ENCODE data around the gene SORL1.
"Not testable (repeated sequence)": the region's sequence is repeated elsewhere in the genome, so short reads cannot be mapped to it uniquely, and the experiment has no call there.

Gene SORL1

DNA sequence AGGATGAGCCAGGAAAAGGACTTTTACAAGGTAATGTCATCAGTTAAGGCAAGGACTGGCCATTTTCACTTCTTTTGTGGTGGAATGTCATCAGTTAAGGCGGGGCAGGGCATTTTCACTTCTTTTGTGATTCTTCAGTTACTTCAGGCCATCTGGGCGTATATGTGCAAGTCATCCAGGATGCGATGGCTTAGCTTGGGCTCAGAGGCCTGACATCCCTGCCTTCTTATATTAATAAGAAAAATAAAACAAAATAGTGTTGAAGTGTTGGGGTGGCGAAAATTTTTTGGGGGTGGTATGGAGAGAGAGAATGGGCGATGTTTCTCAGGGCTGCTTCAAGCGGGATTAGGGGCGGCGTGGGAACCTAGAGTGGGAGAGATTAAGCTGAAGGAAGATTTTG lies 185.5 kb downstream of the SORL1 start:
- DNase-seq, result not testable (repeated sequence)

DNA sequence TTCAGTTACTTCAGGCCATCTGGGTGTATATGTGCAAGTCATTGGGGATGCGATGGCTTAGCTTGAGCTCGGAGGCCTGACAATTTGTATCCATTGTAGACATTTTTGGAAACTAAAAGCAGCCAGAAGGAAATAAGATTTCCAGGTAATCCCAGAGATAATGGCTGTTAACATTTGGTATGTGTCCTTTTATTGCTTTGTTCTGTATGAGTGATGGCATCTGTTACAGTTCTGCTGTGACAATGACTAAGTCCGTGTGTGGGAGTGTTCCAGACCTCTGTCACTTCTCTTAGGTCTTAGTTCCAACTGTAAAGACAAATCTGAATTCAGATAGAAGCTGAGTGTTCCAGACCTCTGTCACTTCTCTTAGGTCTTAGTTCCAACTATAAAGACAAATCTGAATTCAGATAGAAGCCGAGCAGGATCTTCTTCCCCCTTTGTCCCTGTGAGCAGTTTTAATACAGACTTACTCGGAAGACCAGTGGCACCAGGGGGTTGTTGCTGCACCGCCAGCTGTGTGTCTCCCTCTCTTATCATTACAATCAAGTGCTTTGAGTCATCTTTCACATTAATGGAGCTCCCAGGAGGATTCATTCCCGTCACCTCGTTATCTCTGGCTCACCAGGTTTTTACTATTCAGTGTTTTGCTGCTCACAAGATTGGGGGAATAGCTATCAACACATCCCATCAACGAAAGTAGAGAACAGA lies 191.5 kb downstream of the SORL1 start:
- DNase-seq, result no peak

DNA sequence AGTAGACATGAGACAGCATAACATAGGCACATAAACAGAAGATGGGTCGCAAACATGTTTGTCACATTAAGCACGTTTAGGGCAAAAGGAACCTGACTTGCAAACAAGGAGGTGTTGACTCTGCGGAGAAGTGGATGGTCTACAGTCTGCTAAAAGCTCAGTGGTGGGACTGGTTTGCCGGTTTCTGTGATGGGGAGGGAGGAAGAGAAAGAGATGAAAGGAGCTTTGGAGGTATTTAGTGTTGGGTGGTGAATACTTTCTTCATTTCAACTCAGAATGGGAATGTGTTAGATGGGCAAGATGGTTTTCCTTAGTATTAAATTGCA lies 192.0 kb downstream of the SORL1 start:
- no peak for DNase-seq

DNA sequence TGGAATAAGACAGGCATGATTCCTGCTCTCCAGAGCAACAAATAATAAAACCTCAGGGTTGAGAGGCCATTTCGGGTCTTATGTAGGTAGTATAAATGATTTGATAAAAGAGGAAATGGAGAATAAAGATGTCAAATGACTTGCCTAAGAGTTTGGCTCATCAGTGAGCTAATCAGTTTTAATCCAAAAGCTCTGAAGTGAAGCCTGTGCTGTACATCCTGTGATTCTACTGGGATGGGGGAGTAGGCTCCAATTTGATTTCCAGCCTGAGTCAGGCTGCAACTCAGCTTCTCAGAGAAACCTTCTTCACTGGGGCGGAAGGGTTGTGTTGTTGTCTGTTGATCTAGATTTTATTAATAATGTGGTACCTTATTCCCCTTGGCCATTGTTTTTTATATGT lies 192.9 kb downstream of the SORL1 start:
- DNase-seq, result no peak

DNA sequence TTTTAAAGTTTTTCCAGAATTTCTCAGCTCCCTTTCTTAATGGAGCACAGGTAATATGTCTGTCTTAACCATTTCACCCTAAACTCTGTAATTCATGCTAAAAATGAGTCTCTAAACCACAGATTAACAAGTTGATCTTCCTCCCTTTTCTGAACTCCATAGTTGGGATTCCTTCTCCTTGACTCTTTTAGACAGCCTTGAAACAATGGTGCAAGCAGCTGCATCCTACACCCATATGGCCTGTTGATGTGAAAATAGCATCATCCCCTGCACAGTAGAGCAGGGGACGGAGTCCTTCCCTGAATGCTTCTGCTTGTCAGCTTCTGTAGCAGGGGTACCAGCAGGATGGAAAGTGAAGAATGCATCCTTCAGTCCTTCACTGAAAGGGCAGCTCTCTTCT lies 193.5 kb downstream of the SORL1 start:
- DNase-seq, result no peak

DNA sequence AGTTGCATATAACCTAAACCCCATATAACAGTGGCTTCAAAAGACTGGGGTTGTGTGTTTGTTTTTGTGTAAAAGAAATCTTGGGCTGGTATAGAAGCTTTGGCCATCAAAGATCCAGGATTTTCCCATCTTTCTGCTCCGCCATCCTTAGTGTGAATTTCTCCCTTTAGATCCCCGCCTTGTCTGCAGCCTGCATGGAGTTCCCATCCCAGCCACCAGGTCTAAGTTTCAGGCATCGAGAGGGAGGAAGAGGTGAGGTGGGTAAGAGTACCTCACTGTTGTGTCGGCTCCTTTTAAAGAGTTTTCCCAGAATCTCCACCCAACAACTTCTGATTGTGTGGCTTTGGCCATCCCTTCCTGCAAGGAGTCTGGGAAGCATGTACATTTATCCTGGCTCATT lies 196.2 kb downstream of the SORL1 start:
- no peak for DNase-seq

DNA sequence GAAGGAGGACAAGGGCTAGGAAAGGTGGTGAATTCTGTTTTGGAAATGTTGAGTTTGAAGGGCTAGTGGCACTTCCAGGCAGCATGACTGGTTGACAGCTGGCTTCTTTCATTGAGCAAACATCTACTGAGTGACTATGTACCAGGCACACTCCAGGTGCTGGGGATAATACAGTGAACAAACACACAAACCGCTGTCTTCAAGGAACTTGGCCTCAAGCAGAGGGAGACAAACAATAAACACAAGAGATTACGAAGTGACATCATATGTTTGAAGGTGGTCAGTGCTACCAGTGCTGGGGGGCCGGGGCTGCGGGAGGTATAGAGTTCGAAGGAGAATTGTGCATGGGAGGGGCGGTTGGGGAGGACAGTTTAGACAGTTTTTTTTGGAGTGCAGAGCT lies 197.7 kb downstream of the SORL1 start:
- DNase-seq, result no peak

DNA sequence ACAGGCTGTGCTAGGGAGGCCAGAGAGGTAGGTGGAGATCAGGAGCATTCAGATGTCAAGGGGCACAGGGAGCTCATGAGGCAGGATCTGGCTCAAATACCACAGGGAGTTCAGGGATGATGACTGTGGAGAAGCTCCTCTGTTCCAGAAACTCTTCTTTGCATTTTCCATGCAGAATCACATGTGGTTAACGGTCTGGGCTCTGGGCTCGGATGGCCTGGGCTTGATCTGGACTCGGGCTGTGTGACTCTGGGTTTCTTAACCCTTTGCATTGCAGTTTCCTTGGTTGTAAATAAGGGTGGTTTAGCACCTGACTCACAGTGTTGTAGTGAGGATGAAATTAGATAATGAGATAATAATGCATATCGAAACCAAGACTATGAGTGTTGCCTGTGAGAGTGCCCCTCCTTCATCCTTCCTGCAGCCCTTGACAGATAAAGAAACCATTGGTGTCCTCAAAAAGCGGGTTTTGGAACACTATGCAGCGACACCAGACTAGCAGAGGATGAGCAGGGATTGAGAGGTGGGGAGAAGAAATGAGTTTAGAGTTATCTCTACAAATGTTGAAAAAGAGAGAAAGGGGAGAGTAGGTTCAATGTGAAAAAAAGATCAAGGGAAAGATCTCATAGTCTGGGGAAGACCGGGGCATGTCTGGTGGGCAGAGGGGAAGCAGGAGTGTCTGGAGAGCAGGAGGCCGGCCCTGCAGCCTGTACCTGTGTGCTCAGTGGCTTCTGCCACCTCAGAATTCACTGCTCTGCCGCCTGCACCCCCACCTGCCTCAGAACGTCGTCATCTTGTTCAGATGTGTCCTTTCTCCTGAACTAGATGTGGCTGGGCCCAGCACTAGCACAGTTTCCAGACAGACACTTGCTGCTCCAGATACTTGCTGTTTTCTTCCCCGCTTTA lies 198.5 kb downstream of the SORL1 start:
- no peak for DNase-seq

DNA sequence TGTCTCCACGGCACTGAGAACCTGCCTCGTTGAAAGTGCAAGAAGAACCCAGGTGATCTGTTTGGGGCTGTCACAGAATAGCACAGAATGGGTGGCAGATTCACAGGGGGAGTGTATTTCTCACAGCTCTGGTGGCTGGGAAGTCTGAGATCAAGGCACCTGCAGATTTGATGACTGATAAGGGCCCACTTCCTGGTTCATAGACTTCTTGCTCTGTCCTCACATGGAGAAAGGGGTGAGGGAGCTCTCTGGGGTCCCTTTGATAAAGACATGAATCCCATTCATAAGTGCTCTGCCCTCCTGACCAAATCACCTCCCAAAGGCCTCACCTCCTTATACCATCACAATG lies 199.1 kb downstream of the SORL1 start:
- no peak for DNase-seq

DNA sequence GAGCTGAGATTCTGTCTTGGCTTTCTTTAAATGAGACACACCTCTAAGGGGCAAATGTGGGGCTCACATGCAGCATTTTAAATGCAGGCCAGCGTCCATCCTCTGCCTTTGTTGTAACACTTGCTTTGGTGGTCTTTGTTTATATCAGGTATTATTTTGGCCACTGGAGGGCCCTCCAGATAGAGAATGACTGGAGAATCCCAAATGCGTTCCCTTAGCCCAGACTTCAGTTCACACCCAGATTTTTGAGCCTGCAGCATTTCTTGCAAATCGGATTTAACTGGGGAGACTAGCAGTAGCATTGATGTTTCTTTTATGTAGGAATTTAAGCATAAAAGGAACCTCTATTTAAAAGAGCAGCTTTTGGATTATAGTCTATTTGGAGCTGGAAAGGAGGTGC lies 200.9 kb downstream of the SORL1 start:
- DNase-seq, result no peak

DNA sequence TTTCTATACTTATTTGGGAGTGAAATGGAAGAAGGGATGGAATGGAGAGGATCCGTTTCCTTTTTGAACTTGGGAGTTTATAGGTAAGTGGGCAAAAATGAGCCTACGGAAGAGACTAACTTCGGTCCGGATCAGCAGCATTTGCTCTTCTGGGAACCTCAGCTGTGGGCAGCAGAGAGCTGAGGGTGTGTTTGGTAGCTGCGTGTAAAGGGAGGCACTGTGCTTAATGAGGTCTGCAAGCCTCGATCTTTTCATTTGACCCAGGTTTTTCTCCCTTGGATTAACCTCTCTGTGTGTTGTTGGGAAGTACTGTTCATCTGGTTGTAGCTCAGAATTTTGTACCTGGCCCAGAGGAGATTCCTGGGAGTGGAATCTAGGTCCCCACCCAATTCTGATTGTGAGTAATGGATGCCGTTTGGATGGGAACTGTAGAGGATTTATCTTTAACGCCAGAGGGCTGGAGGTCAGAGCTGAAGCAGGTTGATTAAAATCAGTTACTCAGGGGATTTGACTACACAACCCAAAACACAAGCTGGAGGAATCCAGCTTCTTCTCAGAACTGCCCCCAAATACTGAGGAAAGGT lies 202.2 kb downstream of the SORL1 start:
- no peak for DNase-seq

DNA sequence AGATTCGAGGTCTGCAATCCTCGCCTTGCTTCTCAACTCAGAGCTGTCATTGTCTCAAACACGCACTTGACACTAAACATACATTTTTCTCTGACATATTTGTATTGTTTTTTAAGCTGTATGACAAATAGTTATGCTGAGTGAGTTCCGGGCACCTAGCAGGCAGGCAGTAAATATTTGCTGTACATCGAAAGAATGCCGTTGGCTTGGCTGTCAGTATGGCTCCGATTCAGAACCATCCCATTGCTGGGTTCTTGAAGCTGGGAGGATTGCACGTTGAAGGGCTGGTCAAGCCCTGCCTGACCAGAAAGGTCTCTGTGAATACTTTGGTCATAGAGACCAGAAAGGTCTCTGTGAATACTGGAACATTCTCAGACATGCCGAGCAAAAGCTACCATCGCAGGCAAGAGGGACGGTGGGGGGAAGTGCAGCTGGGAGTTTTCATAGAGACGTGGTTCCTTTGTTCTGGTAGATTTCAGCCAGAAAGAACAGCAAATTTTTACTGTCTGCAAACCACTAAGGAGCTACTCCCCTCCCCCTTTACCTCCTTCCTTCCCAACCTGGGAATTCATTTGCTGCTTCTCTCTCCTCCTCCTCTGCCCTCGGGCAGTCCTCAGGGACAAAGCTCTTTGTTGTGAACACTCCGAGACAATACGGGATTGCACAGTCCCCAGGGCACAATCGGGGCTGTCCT lies 202.9 kb downstream of the SORL1 start:
- no peak for DNase-seq

DNA sequence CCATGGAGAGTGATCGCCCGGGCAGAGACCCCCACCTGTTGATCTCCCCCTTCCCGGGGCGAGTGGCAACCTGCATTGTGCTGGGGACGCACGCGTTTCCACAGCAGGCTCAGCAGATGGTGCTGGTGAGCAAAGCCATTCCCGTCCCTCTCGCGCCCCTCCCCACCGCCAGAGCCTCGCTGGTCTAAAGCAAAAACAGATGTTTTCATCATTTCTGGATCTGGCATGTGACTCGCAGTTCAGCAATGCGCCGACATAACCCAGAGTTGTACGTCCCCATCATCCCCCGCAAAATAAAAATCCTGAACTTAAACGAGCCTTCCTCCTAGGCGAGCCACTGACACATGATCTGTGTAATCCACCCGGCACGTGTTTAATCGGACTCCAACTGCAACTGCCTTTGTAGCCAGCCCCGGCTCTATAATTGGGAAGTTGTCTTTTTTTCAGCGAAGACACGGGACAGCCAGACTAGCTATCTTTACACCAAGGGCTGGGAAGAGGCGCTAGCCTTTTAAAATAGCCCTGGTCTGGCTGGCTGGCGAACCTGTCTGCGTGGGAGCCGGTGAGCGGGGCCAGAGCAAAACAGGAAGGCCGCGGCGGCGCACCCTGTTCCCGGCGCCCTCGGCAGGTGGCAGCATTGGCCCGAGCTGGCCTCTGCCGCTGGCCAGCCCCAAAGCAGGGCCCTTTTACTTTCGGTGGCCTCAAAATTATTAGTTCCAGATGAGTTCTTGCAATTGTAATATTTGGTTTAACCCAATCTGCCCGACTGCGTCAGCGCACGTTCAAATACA lies 203.6 kb downstream of the SORL1 start:
- DNase-seq, result peak; percentile 31

DNA sequence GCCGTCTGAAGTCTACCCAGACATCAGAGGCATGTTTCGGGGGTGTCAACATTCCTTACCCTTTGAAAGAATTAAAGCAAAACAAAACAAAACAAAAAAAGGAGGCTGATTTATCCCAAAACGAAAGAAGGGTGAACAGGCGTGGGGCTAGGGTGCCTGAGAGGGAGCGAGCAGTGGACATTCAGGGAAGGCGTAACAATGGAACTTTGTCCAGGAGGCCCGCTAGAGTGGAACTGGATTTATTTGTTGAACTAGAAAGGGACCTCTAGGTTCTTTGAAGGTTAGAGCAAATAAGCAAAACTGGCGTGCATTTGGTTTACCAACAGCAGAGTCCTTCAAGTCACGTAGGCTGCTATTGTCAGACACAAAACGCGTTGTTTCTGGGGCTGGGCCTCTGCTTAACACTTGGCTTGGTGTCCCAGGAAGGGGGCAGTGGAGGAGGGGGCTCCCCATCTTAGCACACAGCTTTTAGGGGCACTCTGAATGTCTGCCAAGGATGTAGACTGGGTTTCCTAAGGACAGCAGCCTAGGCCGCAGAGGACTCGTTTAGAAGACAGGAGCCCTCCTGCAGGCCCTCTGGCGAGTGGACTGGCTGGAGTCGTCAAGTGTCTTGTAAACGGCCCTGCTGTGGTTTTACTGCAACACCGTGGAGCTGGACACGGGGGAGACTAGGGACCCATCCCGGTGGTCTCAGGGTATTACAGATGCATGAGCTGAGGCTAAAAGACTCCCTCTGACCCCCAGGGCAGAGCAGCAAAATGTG lies 204.4 kb downstream of the SORL1 start:
- DNase-seq, result no peak

DNA sequence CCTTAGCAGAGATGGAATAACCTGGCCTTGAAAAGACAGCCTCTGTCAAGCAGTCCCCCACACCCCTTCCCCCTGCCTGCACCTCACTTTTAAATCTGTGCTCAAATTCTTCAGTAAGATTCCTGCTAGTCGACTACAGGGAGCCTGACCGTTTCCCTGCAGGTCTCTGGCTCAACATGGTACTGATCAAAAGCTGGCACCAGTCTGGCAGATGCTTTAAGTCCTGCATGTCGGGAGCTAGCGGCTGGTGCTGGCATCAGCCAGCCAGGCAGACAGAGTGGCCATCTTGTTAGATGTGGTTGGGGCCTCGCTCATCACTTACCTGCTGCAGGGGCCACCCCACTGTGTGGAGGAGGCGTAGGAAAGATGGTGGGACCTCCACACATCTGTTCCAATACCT lies 205.0 kb downstream of the SORL1 start:
- no peak for DNase-seq

DNA sequence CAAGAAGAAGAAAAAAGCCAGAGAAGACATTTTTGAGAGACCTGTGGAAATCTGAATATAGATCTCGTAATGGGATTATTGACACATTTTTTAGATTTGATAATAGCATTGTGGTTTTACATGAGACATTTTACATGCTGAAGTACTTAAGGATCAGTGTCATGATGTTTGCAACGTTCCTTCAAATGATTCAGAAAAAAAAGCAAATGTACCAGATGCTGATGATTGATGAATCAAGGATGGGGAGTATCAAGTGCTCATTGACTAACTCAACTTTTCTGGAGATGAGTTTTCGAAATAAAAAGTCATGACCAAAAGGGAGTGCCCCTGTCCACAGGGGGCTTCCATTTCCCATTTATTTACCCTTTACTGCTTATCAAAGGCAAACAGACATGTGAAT lies 207.7 kb downstream of the SORL1 start:
- DNase-seq, result no peak

DNA sequence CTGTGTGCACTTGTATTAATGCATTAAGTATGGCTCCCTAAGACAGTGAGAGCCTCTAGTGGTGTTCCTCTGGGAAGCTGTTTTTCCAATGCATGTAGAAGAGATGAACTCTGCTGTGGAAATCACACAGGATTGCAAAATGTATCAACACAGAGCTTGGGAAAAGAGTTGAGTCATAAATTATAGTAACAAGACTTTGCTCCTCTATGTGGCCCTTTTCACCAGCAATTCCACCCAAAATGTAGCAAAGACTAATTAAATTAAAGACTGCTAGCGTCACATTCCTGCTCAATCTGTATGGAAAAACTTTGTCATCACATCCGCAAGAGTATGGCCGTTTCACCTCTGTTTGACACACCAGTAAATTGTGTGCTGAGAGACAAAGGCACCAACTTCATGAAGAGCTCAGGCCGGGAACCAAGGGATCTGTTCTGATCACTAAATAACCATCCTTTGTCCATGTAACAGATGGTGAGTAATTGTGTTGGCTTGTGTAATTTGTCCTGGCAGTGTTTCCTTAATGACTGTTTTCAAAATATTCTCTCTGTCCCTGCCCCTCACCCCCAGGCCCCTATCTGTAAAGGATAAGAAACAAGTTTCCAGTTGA lies 209.9 kb downstream of the SORL1 start:
- no peak for DNase-seq

DNA sequence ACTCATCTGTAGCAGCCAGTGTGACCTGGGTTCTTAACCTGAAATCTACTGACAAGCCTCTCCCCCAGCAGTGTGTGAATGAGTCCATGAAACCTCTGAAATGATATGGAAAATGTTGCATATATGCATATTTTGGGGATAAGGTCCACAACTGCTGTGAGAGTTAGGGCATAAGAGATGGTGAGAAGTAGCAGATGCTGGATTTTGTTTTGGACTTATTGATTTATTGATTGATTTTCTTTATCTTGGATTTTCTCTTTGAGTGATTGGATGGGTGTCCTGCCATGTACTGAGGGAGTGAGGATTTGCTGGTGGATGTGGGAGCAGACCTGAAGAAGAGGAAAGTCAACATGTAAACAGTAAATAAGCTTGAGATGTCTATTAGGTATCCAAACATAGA lies 212.0 kb downstream of the SORL1 start:
- no peak for DNase-seq

DNA sequence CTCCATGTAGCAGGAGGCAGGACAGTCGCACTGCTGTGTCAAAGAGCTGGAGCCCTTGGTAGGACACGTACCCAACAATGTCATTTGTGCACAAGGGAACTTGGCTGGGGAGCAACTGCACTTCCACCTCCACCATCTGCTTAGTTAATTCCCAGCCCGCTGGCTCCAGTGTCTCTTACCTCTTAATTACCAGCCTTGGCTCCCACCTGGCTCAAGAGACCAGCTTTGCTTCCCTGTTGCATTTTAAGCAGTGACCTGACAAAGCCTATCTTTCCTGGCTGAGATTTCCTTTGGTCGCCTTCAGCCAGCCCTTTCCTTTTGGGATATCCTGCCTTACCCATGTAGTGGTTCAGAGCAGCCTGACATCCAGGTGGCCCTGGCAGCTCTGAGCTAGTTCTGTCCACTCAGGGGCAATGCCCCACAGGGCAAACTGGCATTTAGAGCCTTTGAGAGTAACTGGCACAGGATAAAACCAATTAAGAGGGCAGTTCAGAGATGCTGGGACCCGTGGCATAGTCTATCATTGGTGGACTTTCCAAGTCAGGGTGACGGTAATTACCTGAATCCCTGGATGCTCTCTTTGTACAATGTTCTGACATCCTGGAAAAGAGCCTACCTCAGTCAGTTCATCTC lies 213.2 kb downstream of the SORL1 start:
- DNase-seq, result no peak

DNA sequence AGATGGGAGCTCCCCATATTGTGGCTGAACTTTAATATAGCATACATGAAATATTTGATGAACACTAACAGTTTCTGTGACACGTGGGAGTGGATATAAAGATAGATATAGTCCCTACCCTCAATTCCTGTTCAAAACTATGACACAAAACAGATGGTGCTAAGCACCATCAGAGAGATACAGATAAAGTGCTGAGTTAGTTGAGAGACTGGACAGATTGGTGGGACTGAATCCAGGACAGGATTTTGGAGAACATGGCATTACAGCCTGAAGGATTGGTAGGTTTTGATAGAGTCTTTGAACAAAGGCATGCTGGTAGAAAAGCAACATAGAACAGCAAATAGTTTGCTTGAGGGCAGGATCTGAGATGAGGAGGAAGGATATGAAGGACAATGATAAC lies 215.7 kb downstream of the SORL1 start:
- no peak for DNase-seq

DNA sequence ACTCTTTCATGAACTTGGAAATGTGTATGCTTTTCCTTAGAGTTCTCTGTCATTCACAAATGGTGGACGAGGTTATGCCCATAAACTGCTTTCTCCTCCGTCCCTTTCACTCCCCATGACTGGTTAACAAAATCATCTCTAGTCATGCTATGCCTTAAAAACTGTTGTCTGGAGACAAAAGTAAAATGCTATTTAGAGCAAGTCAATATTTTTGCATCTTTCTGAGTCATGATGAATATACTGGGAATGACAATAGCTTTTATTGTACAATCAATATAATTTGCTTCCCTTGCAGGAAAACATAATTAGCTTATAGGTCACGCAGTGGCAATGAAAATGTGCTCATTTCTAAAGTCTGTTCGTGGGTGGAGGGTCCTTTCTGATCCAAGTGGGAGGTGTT lies 217.3 kb downstream of the SORL1 start:
- no peak for DNase-seq

Data from NCI-H1694 treated with DMSO at 0.1 percent for 48 hours (cell line).